DOHH2 (cell line): Measurements from ENCODE around the gene TMEM87B.

Experiments
- H3F3A ChIP-seq: fragments of 200-600 bp; sonication (generic), shearing (Covaris generic); 2 replicates; pipeline ENCODE4 v1.6.0; 2016; ENCODE audit warnings: antibody characterized with exemption, mild to moderate bottlenecking; ENCODE audit not compliant: control insufficient read depth, insufficient read depth
- H3K27ac ChIP-seq: fragments of 200-600 bp; sonication (generic); 2 replicates; pipeline ENCODE4 v1.5.1; 2014; ENCODE audit warnings: low read depth, mild to moderate bottlenecking, low read length, moderate library complexity
- H3K27me3 ChIP-seq: fragments of 200-600 bp; sonication (generic); 2 replicates; pipeline ENCODE4 v1.6.1; 2014; ENCODE audit warnings: mild to moderate bottlenecking, low read length, mixed read lengths; ENCODE audit not compliant: control insufficient read depth
- H3K36me3 ChIP-seq: fragments of 200-600 bp; sonication (generic); 2 replicates; pipeline ENCODE4 v1.6.1; 2014; ENCODE audit warnings: mild to moderate bottlenecking, low read length, moderate library complexity, mixed read lengths; ENCODE audit not compliant: control insufficient read depth
- H3K4me1 ChIP-seq: fragments of 200-600 bp; sonication (generic); 2 replicates; pipeline ENCODE4 v1.6.1; 2014; ENCODE audit warnings: mild to moderate bottlenecking, low read length, mixed read lengths; ENCODE audit not compliant: control insufficient read depth
- H3K4me2 ChIP-seq: fragments of 200-600 bp; sonication (generic); 2 replicates; pipeline ENCODE4 v1.6.0; 2014; ENCODE audit warnings: mild to moderate bottlenecking, low read length, moderate library complexity
- H3K4me3 ChIP-seq: fragments of 200-600 bp; sonication (generic); 2 replicates; pipeline ENCODE4 v1.5.1; 2014; ENCODE audit warnings: mild to moderate bottlenecking, low read length, mixed read lengths
- H3K79me2 ChIP-seq: fragments of 200-600 bp; sonication (generic); 2 replicates; pipeline ENCODE4 v1.6.1; 2014; ENCODE audit warnings: mild to moderate bottlenecking, low read length, mixed read lengths; ENCODE audit not compliant: control insufficient read depth
- H3K9me2 ChIP-seq: fragments of 200-600 bp; sonication (generic); replicated peaks from 2 replicates; pipeline ENCODE4 v1.6.1; 2014; ENCODE audit warnings: mild to moderate bottlenecking, low read length, mixed read lengths; ENCODE audit not compliant: control insufficient read depth
- H3K9me3 ChIP-seq: fragments of 200-600 bp; sonication (generic); 2 replicates; pipeline ENCODE4 v1.6.1; 2014; ENCODE audit warnings: antibody characterized with exemption, low read length, mixed read lengths; ENCODE audit not compliant: control insufficient read depth, insufficient read depth
- H4K20me1 ChIP-seq: fragments of 200-600 bp; sonication (generic); 2 replicates; pipeline ENCODE4 v1.6.0; 2014; ENCODE audit warnings: low read depth, mild to moderate bottlenecking, antibody characterized with exemption, low read length, moderate library complexity; ENCODE audit not compliant: control insufficient read depth, insufficient read depth
- EZH2phosphoT487 ChIP-seq: fragments of 200-600 bp; sonication (generic); IDR thresholded peaks from 2 replicates; pipeline ENCODE4 v1.6.1; 2017; ENCODE audit warnings: borderline replicate concordance, mild to moderate bottlenecking, antibody characterized with exemption, low read length, moderate library complexity, mixed read lengths
- TF ChIP-seq, protein P1 (sequence below): fragments of 200-600 bp; sonication (generic); IDR thresholded peaks from one replicate; pipeline ENCODE4 v1.5.1; 2014; ENCODE audit warnings: antibody characterized with exemption, mild to moderate bottlenecking, low read depth, low read length; ENCODE audit not compliant: poor library complexity, severe bottlenecking

Gene TMEM87B

DNA sequence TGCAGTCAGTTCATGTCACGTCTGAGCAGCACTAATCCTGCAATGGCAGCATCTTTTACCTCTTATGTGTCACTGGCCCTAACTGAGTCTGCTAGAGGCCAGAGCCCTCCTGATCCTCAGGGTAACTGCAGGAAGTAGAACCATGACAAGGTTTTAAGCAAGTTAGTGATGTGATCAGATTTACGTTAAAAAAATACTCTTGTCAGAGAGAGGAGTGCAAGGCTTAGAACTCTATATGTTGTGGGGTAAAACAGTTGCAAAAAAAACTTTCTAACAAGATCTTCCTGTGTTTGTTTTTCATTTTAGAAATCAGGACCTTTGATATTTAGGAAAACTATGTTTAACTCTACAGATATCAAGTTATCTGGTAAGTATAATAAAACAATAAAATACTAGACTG is 4.6 kb downstream of the TMEM87B start:
- Histone ChIP-seq H3K27me3 (no peaks in the 10 kb centered on the region), H3K27ac (no peak overlapping the region), H3K79me2 (peaks cover 36% of the 10 kb centered on the region), H3K36me3 (peaks cover 46% of the 10 kb centered on the region), H3K4me1 (peaks cover 18% of the 10 kb centered on the region), H3K9me3 (no peaks in the 10 kb centered on the region), H4K20me1 (peaks cover 11% of the 10 kb centered on the region; the same call in 1 of the 2 replicates), H3K4me2 (no peak overlapping the region), H3K9me2 (no peaks in the 10 kb centered on the region), H3F3A (peaks cover 5% of the 10 kb centered on the region; the same call in 1 of the 2 replicates), H3K4me3 (no peak overlapping the region)
- TF ChIP-seq, protein P1, sequence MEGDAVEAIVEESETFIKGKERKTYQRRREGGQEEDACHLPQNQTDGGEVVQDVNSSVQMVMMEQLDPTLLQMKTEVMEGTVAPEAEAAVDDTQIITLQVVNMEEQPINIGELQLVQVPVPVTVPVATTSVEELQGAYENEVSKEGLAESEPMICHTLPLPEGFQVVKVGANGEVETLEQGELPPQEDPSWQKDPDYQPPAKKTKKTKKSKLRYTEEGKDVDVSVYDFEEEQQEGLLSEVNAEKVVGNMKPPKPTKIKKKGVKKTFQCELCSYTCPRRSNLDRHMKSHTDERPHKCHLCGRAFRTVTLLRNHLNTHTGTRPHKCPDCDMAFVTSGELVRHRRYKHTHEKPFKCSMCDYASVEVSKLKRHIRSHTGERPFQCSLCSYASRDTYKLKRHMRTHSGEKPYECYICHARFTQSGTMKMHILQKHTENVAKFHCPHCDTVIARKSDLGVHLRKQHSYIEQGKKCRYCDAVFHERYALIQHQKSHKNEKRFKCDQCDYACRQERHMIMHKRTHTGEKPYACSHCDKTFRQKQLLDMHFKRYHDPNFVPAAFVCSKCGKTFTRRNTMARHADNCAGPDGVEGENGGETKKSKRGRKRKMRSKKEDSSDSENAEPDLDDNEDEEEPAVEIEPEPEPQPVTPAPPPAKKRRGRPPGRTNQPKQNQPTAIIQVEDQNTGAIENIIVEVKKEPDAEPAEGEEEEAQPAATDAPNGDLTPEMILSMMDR = no peak
- TF ChIP-seq EZH2phosphoT487 = no peak

- Histone ChIP-seq H4K20me1 (peaks cover 11% of the 10 kb centered on the region; the same call in 1 of the 2 replicates), H3K27ac (no peak overlapping the region), H3K79me2 (peaks cover 30% of the 10 kb centered on the region), H3K9me2 (no peaks in the 10 kb centered on the region), H3K27me3 (no peaks in the 10 kb centered on the region), H3K4me3 (no peak overlapping the region), H3K9me3 (no peaks in the 10 kb centered on the region), H3K36me3 (peaks cover 52% of the 10 kb centered on the region), H3K4me2 (no peak overlapping the region), H3F3A (peaks cover 4% of the 10 kb centered on the region; the same call in 1 of the 2 replicates), H3K4me1 (peaks cover 17% of the 10 kb centered on the region)
- TF ChIP-seq, protein P1 = no peak
- TF ChIP-seq EZH2phosphoT487 = no peak
These were observed 6.2 kb downstream of the TMEM87B start for GRCh38 chr2:112061299-112061698.

DNA sequence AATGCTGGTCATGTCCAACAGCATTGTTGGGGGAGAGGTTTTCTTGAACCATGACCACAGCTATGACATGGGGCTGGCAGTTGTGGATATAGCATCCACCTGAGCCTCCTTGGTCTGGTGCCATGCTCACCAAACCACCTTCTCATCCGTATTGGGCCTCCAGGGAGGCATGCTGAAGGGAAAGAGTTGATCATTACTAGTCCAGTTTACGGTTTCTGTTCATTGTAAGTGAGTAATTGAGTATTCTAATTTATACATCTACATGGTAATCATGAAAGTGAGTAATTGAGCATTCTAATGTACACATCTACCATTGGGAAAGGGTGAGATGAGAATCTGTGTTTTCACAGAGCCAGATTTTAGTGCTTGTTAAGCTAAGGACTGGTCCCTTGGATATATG is 6.8 kb downstream of the TMEM87B start:
- no peaks in the 10 kb centered on the region for H3F3A ChIP-seq
- no peak overlapping the region for H3K4me2 ChIP-seq
- TF ChIP-seq, protein P1 = no peak
- TF ChIP-seq EZH2phosphoT487 = no peak
- no peaks in the 10 kb centered on the region for H3K9me3 ChIP-seq
- H3K4me3 ChIP-seq = no peak overlapping the region
- peaks cover 25% of the 10 kb centered on the region for H3K79me2 ChIP-seq
- H4K20me1 ChIP-seq = peaks cover 8% of the 10 kb centered on the region; the same call in 1 of the 2 replicates
- H3K27me3 ChIP-seq = no peaks in the 10 kb centered on the region
- H3K36me3 ChIP-seq = peaks cover 54% of the 10 kb centered on the region
- peaks cover 12% of the 10 kb centered on the region for H3K4me1 ChIP-seq
- no peaks in the 10 kb centered on the region for H3K9me2 ChIP-seq
- no peak overlapping the region for H3K27ac ChIP-seq
